Measurements from ENCODE around the gene CMTM7. TPM values are rescaled to one million over a fixed set of nuclear protein-coding genes. Genes with fewer than 3 reads are reported as not detected.

CMTM7 gene
- total and polyA plus RNA-seq, 10 of the 15 experiments (the other 5 are each of a cell fraction or from before 2014, with no cell fraction given), result 3.7 to 36.4 (median 14.7) TPM

GRCh38 chr3:32436816-32437189, 45.1 kb downstream of the CMTM7 start (continued):
- no peak for TF ChIP-seq E4F1 (IDR thresholded peaks at IDR 0.05; ENCODE audit: borderline replicate concordance, partially characterized antibody)
- no peak for TF ChIP-seq YBX1 (IDR thresholded peaks at IDR 0.05)
- no peak for TF ChIP-seq SREBF2 (IDR thresholded peaks at IDR 0.05; ENCODE audit: low read length)
- TF ChIP-seq RCOR1 (conservative IDR thresholded peaks at IDR 0.05; ENCODE audit: low read depth, low read length), result no peak
- TF ChIP-seq, protein P1, sequence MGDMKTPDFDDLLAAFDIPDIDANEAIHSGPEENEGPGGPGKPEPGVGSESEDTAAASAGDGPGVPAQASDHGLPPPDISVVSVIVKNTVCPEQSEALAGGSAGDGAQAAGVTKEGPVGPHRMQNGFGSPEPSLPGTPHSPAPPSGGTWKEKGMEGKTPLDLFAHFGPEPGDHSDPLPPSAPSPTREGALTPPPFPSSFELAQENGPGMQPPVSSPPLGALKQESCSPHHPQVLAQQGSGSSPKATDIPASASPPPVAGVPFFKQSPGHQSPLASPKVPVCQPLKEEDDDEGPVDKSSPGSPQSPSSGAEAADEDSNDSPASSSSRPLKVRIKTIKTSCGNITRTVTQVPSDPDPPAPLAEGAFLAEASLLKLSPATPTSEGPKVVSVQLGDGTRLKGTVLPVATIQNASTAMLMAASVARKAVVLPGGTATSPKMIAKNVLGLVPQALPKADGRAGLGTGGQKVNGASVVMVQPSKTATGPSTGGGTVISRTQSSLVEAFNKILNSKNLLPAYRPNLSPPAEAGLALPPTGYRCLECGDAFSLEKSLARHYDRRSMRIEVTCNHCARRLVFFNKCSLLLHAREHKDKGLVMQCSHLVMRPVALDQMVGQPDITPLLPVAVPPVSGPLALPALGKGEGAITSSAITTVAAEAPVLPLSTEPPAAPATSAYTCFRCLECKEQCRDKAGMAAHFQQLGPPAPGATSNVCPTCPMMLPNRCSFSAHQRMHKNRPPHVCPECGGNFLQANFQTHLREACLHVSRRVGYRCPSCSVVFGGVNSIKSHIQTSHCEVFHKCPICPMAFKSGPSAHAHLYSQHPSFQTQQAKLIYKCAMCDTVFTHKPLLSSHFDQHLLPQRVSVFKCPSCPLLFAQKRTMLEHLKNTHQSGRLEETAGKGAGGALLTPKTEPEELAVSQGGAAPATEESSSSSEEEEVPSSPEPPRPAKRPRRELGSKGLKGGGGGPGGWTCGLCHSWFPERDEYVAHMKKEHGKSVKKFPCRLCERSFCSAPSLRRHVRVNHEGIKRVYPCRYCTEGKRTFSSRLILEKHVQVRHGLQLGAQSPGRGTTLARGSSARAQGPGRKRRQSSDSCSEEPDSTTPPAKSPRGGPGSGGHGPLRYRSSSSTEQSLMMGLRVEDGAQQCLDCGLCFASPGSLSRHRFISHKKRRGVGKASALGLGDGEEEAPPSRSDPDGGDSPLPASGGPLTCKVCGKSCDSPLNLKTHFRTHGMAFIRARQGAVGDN (IDR thresholded peaks at IDR 0.05), result 0 out of 2 replicates have a peak, but pooled peaks have one; percentile 44
- TF ChIP-seq, protein P2, sequence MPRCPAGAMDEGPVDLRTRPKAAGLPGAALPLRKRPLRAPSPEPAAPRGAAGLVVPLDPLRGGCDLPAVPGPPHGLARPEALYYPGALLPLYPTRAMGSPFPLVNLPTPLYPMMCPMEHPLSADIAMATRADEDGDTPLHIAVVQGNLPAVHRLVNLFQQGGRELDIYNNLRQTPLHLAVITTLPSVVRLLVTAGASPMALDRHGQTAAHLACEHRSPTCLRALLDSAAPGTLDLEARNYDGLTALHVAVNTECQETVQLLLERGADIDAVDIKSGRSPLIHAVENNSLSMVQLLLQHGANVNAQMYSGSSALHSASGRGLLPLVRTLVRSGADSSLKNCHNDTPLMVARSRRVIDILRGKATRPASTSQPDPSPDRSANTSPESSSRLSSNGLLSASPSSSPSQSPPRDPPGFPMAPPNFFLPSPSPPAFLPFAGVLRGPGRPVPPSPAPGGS (IDR thresholded peaks at IDR 0.05; ENCODE audit: borderline replicate concordance, insufficient read depth, low read depth, low read length, poor library complexity, severe bottlenecking), result no peak
- TF ChIP-seq MEF2A (IDR thresholded peaks at IDR 0.05; ENCODE audit: insufficient read depth, low read depth, low read length), result no peak
- no peak for TF ChIP-seq ZBTB33 (IDR thresholded peaks at IDR 0.05)
- no peak for TF ChIP-seq NFYB (IDR thresholded peaks at IDR 0.05; ENCODE audit: insufficient read depth, low read depth, low read length)
- TF ChIP-seq SIN3A (IDR thresholded peaks at IDR 0.05; ENCODE audit: low read depth, low read length), result no peak
- TF ChIP-seq SUZ12 (IDR thresholded peaks at IDR 0.05; ENCODE audit: unreplicated experiment), result no peak
- TF ChIP-seq, protein P3, sequence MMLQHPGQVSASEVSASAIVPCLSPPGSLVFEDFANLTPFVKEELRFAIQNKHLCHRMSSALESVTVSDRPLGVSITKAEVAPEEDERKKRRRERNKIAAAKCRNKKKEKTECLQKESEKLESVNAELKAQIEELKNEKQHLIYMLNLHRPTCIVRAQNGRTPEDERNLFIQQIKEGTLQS (IDR thresholded peaks at IDR 0.05; ENCODE audit: borderline replicate concordance, extremely low read depth, low read depth, low read length), result no peak
- TF ChIP-seq SP1 (IDR thresholded peaks at IDR 0.05; ENCODE audit: low read depth, low read length), result no peak
- TF ChIP-seq, protein P4, sequence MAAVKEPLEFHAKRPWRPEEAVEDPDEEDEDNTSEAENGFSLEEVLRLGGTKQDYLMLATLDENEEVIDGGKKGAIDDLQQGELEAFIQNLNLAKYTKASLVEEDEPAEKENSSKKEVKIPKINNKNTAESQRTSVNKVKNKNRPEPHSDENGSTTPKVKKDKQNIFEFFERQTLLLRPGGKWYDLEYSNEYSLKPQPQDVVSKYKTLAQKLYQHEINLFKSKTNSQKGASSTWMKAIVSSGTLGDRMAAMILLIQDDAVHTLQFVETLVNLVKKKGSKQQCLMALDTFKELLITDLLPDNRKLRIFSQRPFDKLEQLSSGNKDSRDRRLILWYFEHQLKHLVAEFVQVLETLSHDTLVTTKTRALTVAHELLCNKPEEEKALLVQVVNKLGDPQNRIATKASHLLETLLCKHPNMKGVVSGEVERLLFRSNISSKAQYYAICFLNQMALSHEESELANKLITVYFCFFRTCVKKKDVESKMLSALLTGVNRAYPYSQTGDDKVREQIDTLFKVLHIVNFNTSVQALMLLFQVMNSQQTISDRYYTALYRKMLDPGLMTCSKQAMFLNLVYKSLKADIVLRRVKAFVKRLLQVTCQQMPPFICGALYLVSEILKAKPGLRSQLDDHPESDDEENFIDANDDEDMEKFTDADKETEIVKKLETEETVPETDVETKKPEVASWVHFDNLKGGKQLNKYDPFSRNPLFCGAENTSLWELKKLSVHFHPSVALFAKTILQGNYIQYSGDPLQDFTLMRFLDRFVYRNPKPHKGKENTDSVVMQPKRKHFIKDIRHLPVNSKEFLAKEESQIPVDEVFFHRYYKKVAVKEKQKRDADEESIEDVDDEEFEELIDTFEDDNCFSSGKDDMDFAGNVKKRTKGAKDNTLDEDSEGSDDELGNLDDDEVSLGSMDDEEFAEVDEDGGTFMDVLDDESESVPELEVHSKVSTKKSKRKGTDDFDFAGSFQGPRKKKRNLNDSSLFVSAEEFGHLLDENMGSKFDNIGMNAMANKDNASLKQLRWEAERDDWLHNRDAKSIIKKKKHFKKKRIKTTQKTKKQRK (IDR thresholded peaks at IDR 0.05; ENCODE audit: low read depth, low read length), result no peak
